ENCODE data around the gene PDGFA. TPM values are rescaled to one million over a fixed set of nuclear protein-coding genes. Genes with fewer than 3 reads are reported as not detected.

Gene PDGFA
- total RNA-seq, 4 donors from 2014 or later = 10.8 to 31.7 (median 26.0) TPM

DNA sequence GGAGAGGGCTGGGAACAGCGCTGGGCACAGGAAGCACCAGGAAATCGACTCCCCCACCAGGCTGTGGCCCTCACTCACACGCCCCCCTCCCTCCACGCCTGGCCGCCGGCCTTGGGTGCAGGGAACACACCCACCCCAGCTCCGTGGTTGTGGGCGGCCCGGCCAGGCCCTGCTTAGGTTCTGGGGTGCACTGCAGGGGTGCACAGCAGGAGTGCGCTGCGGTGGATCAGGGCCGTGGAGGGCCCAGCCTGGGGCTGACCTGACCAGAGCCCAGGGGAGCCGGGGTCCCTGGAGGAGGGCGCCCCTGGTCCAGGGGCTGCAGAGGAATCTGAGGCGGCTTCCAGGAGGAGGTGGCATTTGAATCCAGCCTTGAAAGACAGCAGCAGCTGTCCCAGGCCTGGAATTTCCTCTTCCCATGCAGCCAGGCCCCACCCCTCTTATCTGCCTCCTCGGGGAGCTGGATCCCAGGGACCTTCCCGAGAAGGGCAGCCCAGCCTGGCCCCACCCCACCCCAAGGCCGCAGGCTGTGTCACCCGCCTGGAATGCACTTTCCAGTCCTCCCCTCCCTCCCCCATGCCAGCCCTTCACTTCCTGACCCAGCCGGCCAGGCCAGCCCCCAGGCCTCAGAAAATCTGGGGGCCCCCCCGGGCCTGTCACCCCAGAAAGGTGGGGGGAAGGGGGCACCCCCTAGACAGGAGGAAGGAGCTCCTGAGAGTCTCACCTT lies 18.4 kb upstream of the PDGFA start:
- intact Hi-C loops (cut with DNase I; ENCODE audit: low total_unique reads) = no loop called here
- Histone ChIP-seq H3K4me3 (no peak overlapping the region), H3K4me1 (no peaks in the 10 kb centered on the region), H3K27ac (no peak overlapping the region), H3K36me3 (no peaks in the 10 kb centered on the region), H3K9me3 (no peaks in the 10 kb centered on the region), H3K27me3 (no peaks in the 10 kb centered on the region)
- ATAC-seq (no peak), DNase-seq (no peak)
- in situ Hi-C loops (cut with MboI; ENCODE audit: low sequenced_read_pairs in 4 of 4) = no loop called here
- TF ChIP-seq POLR2A (IDR thresholded peaks at IDR 0.05) (no peak), CTCF (IDR thresholded peaks at IDR 0.05 in 4 of 5, conservative IDR thresholded peaks at IDR 0.05 in 1 of 5) (no peak)

DNA sequence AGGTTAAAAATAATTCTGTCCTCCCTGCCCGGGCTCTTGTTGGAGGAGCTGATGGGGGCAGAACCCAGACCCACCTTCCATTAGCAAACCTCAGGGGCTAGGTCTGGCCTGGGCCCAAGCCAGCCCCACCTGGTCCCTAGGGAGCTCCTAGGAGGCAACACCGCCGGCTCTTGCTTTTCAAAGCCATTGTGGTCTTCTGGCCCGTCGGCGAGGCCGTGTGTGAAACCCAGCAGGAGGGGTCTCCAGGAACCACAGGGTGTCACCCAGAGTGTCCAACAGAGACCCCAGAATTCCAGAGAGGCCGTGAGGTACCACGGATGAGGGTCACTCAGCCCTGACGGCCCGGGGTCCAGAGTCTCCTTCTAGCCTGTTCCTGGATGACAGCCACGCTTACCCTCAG lies 16.6 kb upstream of the PDGFA start:
- Histone ChIP-seq H3K9me3 (no peaks in the 10 kb centered on the region), H3K4me3 (no peak overlapping the region), H3K27ac (no peak overlapping the region), H3K36me3 (no peaks in the 10 kb centered on the region), H3K27me3 (no peaks in the 10 kb centered on the region), H3K4me1 (no peaks in the 10 kb centered on the region)
- intact Hi-C loops (cut with DNase I; ENCODE audit: low total_unique reads) (no loop called here), in situ Hi-C loops (cut with MboI; ENCODE audit: low sequenced_read_pairs in 4 of 4) (no loop called here)
- ATAC-seq (no peak), DNase-seq (no peak)
- TF ChIP-seq CTCF (IDR thresholded peaks at IDR 0.05 in 4 of 5, conservative IDR thresholded peaks at IDR 0.05 in 1 of 5) = no peak
- TF ChIP-seq POLR2A (IDR thresholded peaks at IDR 0.05) = no peak

- Histone ChIP-seq H3K9me3 (no peaks in the 10 kb centered on the region), H3K4me3 (no peak overlapping the region), H3K4me1 (no peaks in the 10 kb centered on the region), H3K27ac (no peak overlapping the region), H3K27me3 (peaks cover 0 to 6% (median 0%) of the 10 kb centered on the region in 3 donors), H3K36me3 (no peaks in the 10 kb centered on the region)
- DNase-seq (no peak), ATAC-seq (no peak)
- in situ Hi-C loops (cut with MboI; ENCODE audit: low sequenced_read_pairs in 4 of 4) (no loop called here), intact Hi-C loops (cut with DNase I; ENCODE audit: low total_unique reads) (no loop called here)
- TF ChIP-seq POLR2A (IDR thresholded peaks at IDR 0.05) = no peak
- TF ChIP-seq CTCF (IDR thresholded peaks at IDR 0.05 in 4 of 5, conservative IDR thresholded peaks at IDR 0.05 in 1 of 5) = no peak
Measured at GRCh38 chr7:534959-535358, 15.3 kb upstream of the PDGFA start.

- peaks cover 0 to 6% (median 0%) of the 10 kb centered on the region in 3 donors for H3K27me3 ChIP-seq
- no peak for DNase-seq
- H3K4me1 ChIP-seq = no peaks in the 10 kb centered on the region
- H3K36me3 ChIP-seq = no peaks in the 10 kb centered on the region
- in situ Hi-C loops (cut with MboI; ENCODE audit: low sequenced_read_pairs in 4 of 4) = no loop called here
- ATAC-seq = no peak
- intact Hi-C loops (cut with DNase I; ENCODE audit: low total_unique reads) = no loop called here
- H3K27ac ChIP-seq = no peak overlapping the region
- no peak for TF ChIP-seq CTCF (IDR thresholded peaks at IDR 0.05 in 4 of 5, conservative IDR thresholded peaks at IDR 0.05 in 1 of 5)
- TF ChIP-seq POLR2A (IDR thresholded peaks at IDR 0.05) = no peak
- no peaks in the 10 kb centered on the region for H3K9me3 ChIP-seq
- H3K4me3 ChIP-seq = no peak overlapping the region
Measured at GRCh38 chr7:534075-534474, 14.4 kb upstream of the PDGFA start.

DNA sequence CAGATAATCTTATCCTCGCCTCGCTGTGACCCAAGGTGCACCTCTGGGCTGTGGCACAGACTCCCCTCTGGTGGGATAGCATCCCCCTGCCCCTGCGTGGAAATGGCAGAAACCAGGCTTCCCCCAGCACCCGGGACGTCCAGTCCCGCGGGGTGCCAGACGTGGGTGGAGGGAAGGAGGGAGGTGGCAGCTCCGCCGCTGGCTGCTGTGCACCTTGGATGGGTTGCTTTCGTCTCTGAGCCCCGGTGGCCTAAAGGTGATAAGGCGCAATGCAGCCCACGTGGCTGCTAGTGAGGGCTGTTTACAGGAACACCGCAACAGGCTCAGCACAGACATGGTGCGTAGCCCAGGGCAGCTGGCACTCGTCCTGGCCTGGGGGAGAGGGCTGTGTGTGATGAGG lies 13.6 kb upstream of the PDGFA start:
- Histone ChIP-seq H3K4me3 (no peak overlapping the region), H3K36me3 (no peaks in the 10 kb centered on the region), H3K27ac (no peak overlapping the region), H3K9me3 (no peaks in the 10 kb centered on the region), H3K4me1 (no peaks in the 10 kb centered on the region), H3K27me3 (peaks cover 0 to 6% (median 0%) of the 10 kb centered on the region in 3 donors)
- DNase-seq (no peak), ATAC-seq (no peak)
- intact Hi-C loops (cut with DNase I; ENCODE audit: low total_unique reads) (no loop called here), in situ Hi-C loops (cut with MboI; ENCODE audit: low sequenced_read_pairs in 4 of 4) (no loop called here)
- TF ChIP-seq CTCF (IDR thresholded peaks at IDR 0.05 in 4 of 5, conservative IDR thresholded peaks at IDR 0.05 in 1 of 5) (no peak), POLR2A (IDR thresholded peaks at IDR 0.05) (no peak)
